ENCODE measurements around the gene LCE3D.
A peak's percentile ranks its signal among the peaks of the same experiment; 100 is the strongest.
"Not testable (repeated sequence)": the region's sequence is repeated elsewhere in the genome, so short reads cannot be mapped to it uniquely, and the experiment has no call there.

LCE3D gene

GRCh38 chr1:152580433-152580832 is at the start of gene LCE3D:
Gene LCE3D (minus strand): TSS chr1:152580516. CDS start chr1:152579936, 580 bp downstream.
- DNase-seq: no peak

- DNase-seq: no peak
These were observed 46.4 kb upstream of the LCE3D start for GRCh38 chr1:152626744-152627143.

- no peak for DNase-seq
These were observed 43.0 kb upstream of the LCE3D start for GRCh38 chr1:152623203-152623844.

GRCh38 chr1:152622803-152623202 is 42.5 kb upstream of the LCE3D start, which contains the start of gene LCE3A:
Gene LCE3A (minus strand): TSS chr1:152623103. CDS start chr1:152623103, 0 bp downstream.
- no peak for DNase-seq

GRCh38 chr1:152621993-152622392 is 41.7 kb upstream of the LCE3D start:
- no peak for DNase-seq

- no peak for DNase-seq
These were observed 33.2 kb upstream of the LCE3D start, which contains the start of gene LCE3B for GRCh38 chr1:152613511-152613910. Gene LCE3B (plus strand): TSS chr1:152613811. CDS start chr1:152613811, 0 bp downstream.

- no peak for DNase-seq
These were observed 19.6 kb upstream of the LCE3D start, which contains the start of gene LCE3C for GRCh38 chr1:152599934-152600333. Gene LCE3C (plus strand): TSS chr1:152600234. CDS start chr1:152600732, 498 bp downstream.

GRCh38 chr1:152596986-152597385 is 16.7 kb upstream of the LCE3D start:
- no peak for DNase-seq

- DNase-seq: no peak
These were observed 5.3 kb upstream of the LCE3D start for GRCh38 chr1:152585586-152585985.

GRCh38 chr1:152582647-152583046 is 2.3 kb upstream of the LCE3D start:
- no peak for DNase-seq

GRCh38 chr1:152579526-152579925 is 790 bp downstream of the LCE3D start:
- not testable (repeated sequence) for DNase-seq

- no peak for DNase-seq
These were observed 3.1 kb downstream of the LCE3D start for GRCh38 chr1:152577168-152577567.

- DNase-seq: no peak
These were observed 13.6 kb downstream of the LCE3D start, which contains the start of gene LCE3E for GRCh38 chr1:152566681-152567080. Gene LCE3E (minus strand): TSS chr1:152566780. CDS start chr1:152566208, 572 bp downstream.

- DNase-seq: no peak
These were observed 14.6 kb downstream of the LCE3D start for GRCh38 chr1:152565535-152566215.

- DNase-seq: no peak
These were observed 15.2 kb downstream of the LCE3D start for GRCh38 chr1:152565115-152565514.

GRCh38 chr1:152548358-152548757 is 32.0 kb downstream of the LCE3D start:
- not testable (repeated sequence) for DNase-seq

- no peak for DNase-seq
These were observed 33.6 kb downstream of the LCE3D start for GRCh38 chr1:152546704-152547103.

GRCh38 chr1:152543820-152544219 is 36.5 kb downstream of the LCE3D start:
- DNase-seq: no peak

- DNase-seq: no peak
These were observed 40.4 kb downstream of the LCE3D start for GRCh38 chr1:152539901-152540300.

- DNase-seq: no peak
These were observed 42.8 kb downstream of the LCE3D start for GRCh38 chr1:152537496-152537895.

- DNase-seq: no peak
These were observed 44.5 kb downstream of the LCE3D start for GRCh38 chr1:152535774-152536173.

GRCh38 chr1:152533327-152533938 is 46.9 kb downstream of the LCE3D start:
- DNase-seq: peak; percentile 25
